IMR-90 (cell line): ENCODE measurements around the gene P2RY14. TPM values are rescaled to one million over a fixed set of nuclear protein-coding genes. Genes with fewer than 3 reads are reported as not detected.

Experiments used
- ATAC-seq: fragments of 200-7000 bp; cut with Tn5 transposase; 2 replicates; pipeline ENCODE4 v1.9.1; 2020; ENCODE audit warnings: low read depth, mild to moderate bottlenecking, moderate library complexity
- BruUV-seq: library from RNA; stranded (reverse); fragments of 400-500 nt; replicated peaks from 2 replicates; lab custom pipeline; 2021; lab: Mats Ljungman, UMichigan
- CTCF ChIA-PET: fragments of 300-600 bp; formaldehyde crosslinking; extraction: SDS; loops from one replicate; lab custom pipeline; 2021; ENCODE audit warnings: antibody characterized with exemption; lab: Yijun Ruan, JAX
- POLR2A ChIA-PET: fragments of 300-600 bp; sonication (Branson Sonifier 250); formaldehyde crosslinking; loops from one replicate; lab custom pipeline; 2022; ENCODE audit warnings: antibody characterized with exemption; ENCODE audit not compliant: unreplicated experiment; lab: Charles Lee
- DNase-seq: peaks from one replicate; pipeline ENCODE4 v3.0.0; 2013
- H2AFZ ChIP-seq: replicated peaks from 2 replicates; pipeline ENCODE3; 2013; ENCODE audit warnings: low read length, mild to moderate bottlenecking; ENCODE audit not compliant: poor library complexity
- H2AK5ac ChIP-seq: 2 replicates; pipeline ENCODE4 v1.6.1; 2013; ENCODE audit warnings: low read depth, low read length, inconsistent platforms
- H2AK9ac ChIP-seq: replicated peaks from 2 replicates; pipeline ENCODE3; 2013; ENCODE audit warnings: mild to moderate bottlenecking, low read depth, low read length, moderate library complexity; ENCODE audit not compliant: poor library complexity
- H2BK120ac ChIP-seq: 2 replicates; pipeline ENCODE4 v1.6.1; 2013; ENCODE audit warnings: low read depth, low read length, inconsistent platforms
- H2BK15ac ChIP-seq: 3 replicates; pipeline ENCODE4 v1.6.1; 2013; ENCODE audit warnings: low read depth, low read length, inconsistent platforms
- H2BK20ac ChIP-seq: 2 replicates; pipeline ENCODE4 v1.6.1; 2013; ENCODE audit warnings: low read depth, mild to moderate bottlenecking, inconsistent platforms, low read length, moderate library complexity
- H2BK5ac ChIP-seq: 2 replicates; pipeline ENCODE4 v1.6.1; 2013; ENCODE audit warnings: mild to moderate bottlenecking, low read depth, low read length, inconsistent platforms; ENCODE audit not compliant: poor library complexity, severe bottlenecking
- H3K14ac ChIP-seq: replicated peaks from 2 replicates; pipeline ENCODE4 v1.6.1; 2013; ENCODE audit warnings: low read depth, low read length, inconsistent platforms
- H3K18ac ChIP-seq: 2 replicates; pipeline ENCODE4 v1.6.1; 2013; ENCODE audit warnings: low read depth, low read length, control low read depth
- H3K23ac ChIP-seq: 2 replicates; pipeline ENCODE4 v1.6.1; 2013; ENCODE audit warnings: low read depth, low read length, inconsistent platforms
- H3K27ac ChIP-seq: 2 replicates; pipeline ENCODE4 v1.5.1; 2013; ENCODE audit warnings: mild to moderate bottlenecking, control low read depth, low read length; ENCODE audit not compliant: insufficient read depth
- H3K27me3 ChIP-seq: 2 replicates; pipeline ENCODE4 v1.6.1; 2013; ENCODE audit warnings: low read length; ENCODE audit not compliant: control insufficient read depth, insufficient read depth
- H3K36me3 ChIP-seq: 2 replicates; pipeline ENCODE4 v1.6.1; 2013; ENCODE audit warnings: low read length, mixed read lengths; ENCODE audit not compliant: control insufficient read depth, insufficient read depth
- H3K4ac ChIP-seq: 2 replicates; pipeline ENCODE4 v1.6.1; 2013; ENCODE audit warnings: low read depth, low read length, inconsistent platforms
- H3K4me1 ChIP-seq: 2 replicates; pipeline ENCODE4 v1.6.1; 2013; ENCODE audit warnings: low read length, mixed read lengths; ENCODE audit not compliant: control insufficient read depth, insufficient read depth
- H3K4me2 ChIP-seq: 2 replicates; pipeline ENCODE4 v1.6.1; 2013; ENCODE audit warnings: low read depth, mild to moderate bottlenecking, control low read depth, low read length, moderate library complexity
- H3K4me3 ChIP-seq: 2 replicates; pipeline ENCODE4 v1.5.1; 2013; ENCODE audit warnings: low read depth, mild to moderate bottlenecking, control low read depth, low read length, moderate library complexity; ENCODE audit not compliant: insufficient read depth
- H3K56ac ChIP-seq: 2 replicates; pipeline ENCODE4 v1.6.1; 2013; ENCODE audit warnings: low read length, inconsistent platforms; ENCODE audit not compliant: insufficient read depth; ENCODE audit errors: extremely low read depth
- H3K79me1 ChIP-seq, 2 experiments: 2 replicates each; pipeline ENCODE4 v1.6.1; 2013; ENCODE audit warnings: low read length in 2 of 2, inconsistent platforms in 1 of 2, low read depth in 1 of 2
- H3K9ac ChIP-seq: 2 replicates; pipeline ENCODE4 v1.6.1; 2013; ENCODE audit warnings: low read depth, low read length, control low read depth
- H3K9me1 ChIP-seq: 2 replicates; pipeline ENCODE4 v1.6.1; 2013; ENCODE audit warnings: low read length, inconsistent platforms; ENCODE audit not compliant: insufficient read depth
- H3K9me3 ChIP-seq: 2 replicates; pipeline ENCODE4 v1.6.1; 2013; ENCODE audit warnings: low read length; ENCODE audit not compliant: control insufficient read depth, insufficient read depth
- H4K20me1 ChIP-seq: 2 replicates; pipeline ENCODE4 v1.6.1; 2013; ENCODE audit warnings: low read length, inconsistent platforms; ENCODE audit not compliant: insufficient read depth
- H4K5ac ChIP-seq: 2 replicates; pipeline ENCODE4 v1.6.1; 2013; ENCODE audit warnings: mild to moderate bottlenecking, low read depth, low read length, control low read depth
- H4K8ac ChIP-seq, 2 experiments: 2 replicates each; pipeline ENCODE4 v1.6.1; 2013; ENCODE audit warnings: low read depth in 2 of 2, low read length in 2 of 2, control low read depth in 1 of 2, inconsistent platforms in 1 of 2
- H4K91ac ChIP-seq: 2 replicates; pipeline ENCODE4 v1.6.1; 2013; ENCODE audit warnings: low read depth, low read length, inconsistent platforms; ENCODE audit not compliant: insufficient read depth
- RCOR1 ChIP-seq: IDR thresholded peaks from 2 replicates; pipeline ENCODE4 v1.6.1; 2012; ENCODE audit warnings: mild to moderate bottlenecking, low read length, improper control_type of control experiment; ENCODE audit not compliant: insufficient replicate concordance
- WGBS, 2 experiments: methylation state at CpG; one replicate each; pipeline versions ENCODE4 v1.1.5 to v1.1.7; 2013; ENCODE audit warnings: missing lambda C conversion rate in 2 of 2; ENCODE audit not compliant: insufficient read length in 1 of 2; ENCODE audit errors: extremely low coverage in 2 of 2; 5-methylcytosine and 5-hydroxymethylcytosine counted together
- dilution Hi-C: fragments of 300-500 bp; cut with HindIII; formaldehyde crosslinking; loops from one replicate; pipeline ENCODE4 v1.14.3; 2018; ENCODE audit warnings: low sequenced_read_pairs; ENCODE audit not compliant: unreplicated experiment
- in situ Hi-C: fragments of 300-500 bp; cut with MboI; formaldehyde crosslinking; loops from 3 replicates; pipeline ENCODE4 v1.14.3; 2019; ENCODE audit warnings: low sequenced_read_pairs, inconsistent platforms, mixed read lengths
- intact Hi-C: fragments of 100-400 bp; cut with micrococcal nuclease; formaldehyde crosslinking; loops from 2 replicates; pipeline ENCODE4 v1.10.0; 2022
- polyA plus RNA-seq, 3 experiments: library from polyadenylated mRNA; depleted of rRNA; stranded (reverse); fragments of >200 nt; gene quantifications; 2 replicates each; pipeline ENCODE4 v1.2.3, GENCODE V29; 2012; ENCODE audit warnings: low replicate concordance in 1 of 3
- total RNA-seq: library from RNA; depleted of rRNA; stranded (reverse); fragments of >200 nt; gene quantifications from 2 replicates; pipeline ENCODE4 v1.2.3, GENCODE V29; 2012
- TF ChIP-seq, protein P1 (sequence below): fragments of 150-350 bp; IDR thresholded peaks from 2 replicates; pipeline ENCODE4 v1.6.1; 2017; ENCODE audit warnings: mild to moderate bottlenecking, antibody characterized with exemption, low read length, low read depth

P2RY14 gene
- total and polyA plus RNA-seq, 2 of the 4 experiments (the other 2 are of a cell fraction), result not detected

DNA sequence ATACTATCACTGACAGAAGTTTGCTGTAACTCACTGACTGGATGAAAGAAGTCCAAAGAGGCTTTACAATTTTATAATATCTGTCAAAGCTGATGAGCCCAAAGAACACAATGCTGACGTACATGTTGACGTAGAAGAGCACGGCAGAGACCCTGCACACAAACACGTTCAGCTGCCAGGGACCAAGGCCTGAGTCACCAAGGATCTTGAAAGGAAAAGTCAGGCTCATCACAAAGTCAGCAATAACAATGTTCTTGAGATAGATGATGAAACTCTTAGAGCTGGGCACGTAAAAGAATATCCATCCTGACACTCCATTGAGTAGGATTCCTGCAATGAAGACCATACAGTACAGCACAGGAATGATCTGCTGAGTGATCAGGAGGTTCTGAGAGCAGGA, 64.5 kb downstream of the P2RY14 start:
- WGBS, 2 experiments, result 80% methylated on average over 3 of the region's 5 CpGs; no CpG with 5 or more reads in 1 of the 2 experiments
- H3K36me3 ChIP-seq, result no peaks in the 10 kb centered on the region
- 0 out of 2 replicates have a peak overlapping the region, but pooled peaks have one; percentile 19 for H4K91ac ChIP-seq
- peaks cover 6% of the 10 kb centered on the region; the same call in 1 of the 2 replicates for H3K9me1 ChIP-seq
- peaks cover 3% of the 10 kb centered on the region; the same call in 1 of the 2 replicates for H3K4me1 ChIP-seq
- no peaks in the 10 kb centered on the region for H3K79me1 ChIP-seq
- no peaks in the 10 kb centered on the region for H3K27me3 ChIP-seq
- H2AFZ ChIP-seq, result no peak overlapping the region
- dilution Hi-C loops (no loop called here), intact Hi-C loops (no loop called here), in situ Hi-C loops (no loop called here)
- H3K14ac ChIP-seq, result no peak overlapping the region
- no peak overlapping the region; the same call in 2 of the 3 replicates for H2BK15ac ChIP-seq
- ChIA-PET CTCF (interaction anchor here (0.9 kb wide), 1 partner anchor 46 kb away, joined by 3 read pairs; no protein-coding TSS in a partner anchor), POLR2A (no interaction called here)
- BruUV-seq, result no TSS peak
- no peak overlapping the region for H3K56ac ChIP-seq
- H3K23ac ChIP-seq, result no peak overlapping the region
- H3K4me2 ChIP-seq, result no peak overlapping the region
- ATAC-seq (no peak), DNase-seq (peak; percentile 54)
- no peak overlapping the region for H3K9ac ChIP-seq
- no peak overlapping the region for H2AK9ac ChIP-seq
- H3K18ac ChIP-seq, result no peak overlapping the region
- no peaks in the 10 kb centered on the region for H3K9me3 ChIP-seq
- no peak overlapping the region for H2BK5ac ChIP-seq
- no peaks in the 10 kb centered on the region for H4K20me1 ChIP-seq
- no peak for TF ChIP-seq RCOR1
- TF ChIP-seq, protein P1, sequence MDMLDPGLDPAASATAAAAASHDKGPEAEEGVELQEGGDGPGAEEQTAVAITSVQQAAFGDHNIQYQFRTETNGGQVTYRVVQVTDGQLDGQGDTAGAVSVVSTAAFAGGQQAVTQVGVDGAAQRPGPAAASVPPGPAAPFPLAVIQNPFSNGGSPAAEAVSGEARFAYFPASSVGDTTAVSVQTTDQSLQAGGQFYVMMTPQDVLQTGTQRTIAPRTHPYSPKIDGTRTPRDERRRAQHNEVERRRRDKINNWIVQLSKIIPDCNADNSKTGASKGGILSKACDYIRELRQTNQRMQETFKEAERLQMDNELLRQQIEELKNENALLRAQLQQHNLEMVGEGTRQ, result no peak
- H2AK5ac ChIP-seq, result no peak overlapping the region
- no peak overlapping the region for H3K27ac ChIP-seq
- no peak overlapping the region for H2BK20ac ChIP-seq
- H3K4me3 ChIP-seq, result no peak overlapping the region
- no peak overlapping the region for H3K4ac ChIP-seq
- H2BK120ac ChIP-seq, result no peak overlapping the region
- H4K5ac ChIP-seq, result no peak overlapping the region
- H4K8ac ChIP-seq, result no peak overlapping the region; a peak in 1 of 4 replicates
